ENCODE data around the gene SYCE3.

The SYCE3 gene

DNA sequence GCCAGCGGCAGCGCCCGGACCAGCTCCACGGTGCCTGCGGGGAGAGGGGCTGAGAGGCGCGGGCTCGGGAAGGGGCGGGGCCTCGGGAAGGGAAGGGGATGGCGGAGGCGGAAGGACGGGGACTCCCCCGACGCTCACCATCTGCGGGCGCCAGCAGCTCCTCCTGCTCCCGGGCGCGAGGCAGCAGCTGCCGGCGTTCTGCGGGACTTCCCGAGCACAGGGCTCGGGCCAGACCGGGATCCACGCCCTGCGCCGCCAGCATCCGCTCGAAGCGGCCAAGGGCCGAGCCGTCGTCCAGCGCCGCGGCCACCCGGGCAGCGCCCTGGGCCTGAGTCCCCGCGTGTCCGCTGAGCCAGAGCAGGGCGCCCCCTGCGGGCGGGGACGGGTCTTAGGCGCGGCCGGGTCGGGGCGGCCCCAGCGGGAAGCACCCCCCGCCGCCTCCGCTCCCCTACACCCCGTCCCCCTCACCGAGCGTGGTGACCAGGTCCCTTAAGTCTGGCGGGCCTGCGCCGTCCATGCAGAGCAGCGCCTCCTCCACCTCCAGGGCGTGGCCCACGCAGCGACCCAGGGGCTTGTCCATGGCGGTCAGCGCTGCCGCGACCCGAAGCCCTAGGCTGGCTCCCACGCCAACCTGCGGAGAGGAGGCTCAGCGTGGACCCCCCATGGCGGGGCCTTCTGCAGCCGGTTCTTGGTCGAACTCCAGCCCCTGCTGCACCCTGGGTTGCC lies 36.4 kb downstream of the SYCE3 start (continued):
- TF ChIP-seq ZNF596 (tag by site-specific recombination; IDR thresholded peaks at IDR 0.05), result no peak
- no peak for TF ChIP-seq ZNF623 (tag by site-specific recombination; IDR thresholded peaks at IDR 0.05)
- TF ChIP-seq REPIN1 (tag by site-specific recombination; IDR thresholded peaks at IDR 0.05; ENCODE audit: low read depth), result no peak
- no peak for TF ChIP-seq ZNF10 (tag by site-specific recombination; IDR thresholded peaks at IDR 0.05)
- no peak for TF ChIP-seq ZNF266 (tag by site-specific recombination; IDR thresholded peaks at IDR 0.05; ENCODE audit: low read depth)
- no peak for TF ChIP-seq ZNF184 (tag by site-specific recombination; IDR thresholded peaks at IDR 0.05)
- TF ChIP-seq, protein P1, sequence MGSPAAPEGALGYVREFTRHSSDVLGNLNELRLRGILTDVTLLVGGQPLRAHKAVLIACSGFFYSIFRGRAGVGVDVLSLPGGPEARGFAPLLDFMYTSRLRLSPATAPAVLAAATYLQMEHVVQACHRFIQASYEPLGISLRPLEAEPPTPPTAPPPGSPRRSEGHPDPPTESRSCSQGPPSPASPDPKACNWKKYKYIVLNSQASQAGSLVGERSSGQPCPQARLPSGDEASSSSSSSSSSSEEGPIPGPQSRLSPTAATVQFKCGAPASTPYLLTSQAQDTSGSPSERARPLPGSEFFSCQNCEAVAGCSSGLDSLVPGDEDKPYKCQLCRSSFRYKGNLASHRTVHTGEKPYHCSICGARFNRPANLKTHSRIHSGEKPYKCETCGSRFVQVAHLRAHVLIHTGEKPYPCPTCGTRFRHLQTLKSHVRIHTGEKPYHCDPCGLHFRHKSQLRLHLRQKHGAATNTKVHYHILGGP (tag by site-specific recombination; IDR thresholded peaks at IDR 0.05), result no peak
- TF ChIP-seq ZNF366 (tag by site-specific recombination; conservative IDR thresholded peaks at IDR 0.05), result no peak
- TF ChIP-seq ZNF404 (tag by site-specific recombination; IDR thresholded peaks at IDR 0.05), result no peak
- no peak for TF ChIP-seq SCRT2 (tag by site-specific recombination; IDR thresholded peaks at IDR 0.05)
- TF ChIP-seq ZNF16 (tag by site-specific recombination; IDR thresholded peaks at IDR 0.05; ENCODE audit: low read depth), result no peak
- TF ChIP-seq ZSCAN30 (tag by site-specific recombination; IDR thresholded peaks at IDR 0.05), result peak; percentile 46
- TF ChIP-seq OSR2 (tag by site-specific recombination; IDR thresholded peaks at IDR 0.05), result peak; percentile 21; the same call in 1 of the 2 replicates
- TF ChIP-seq ZNF121 (tag by site-specific recombination; IDR thresholded peaks at IDR 0.05), result no peak
- 0 out of 2 replicates have a peak, but pooled peaks have one; percentile 37 for TF ChIP-seq HOXC10 (CRISPR knock-in tag; IDR thresholded peaks at IDR 0.05)
- no peak for TF ChIP-seq ZNF426 (tag by site-specific recombination; IDR thresholded peaks at IDR 0.05)
- no peak for TF ChIP-seq ZNF600 (tag by site-specific recombination; IDR thresholded peaks at IDR 0.05)
- TF ChIP-seq ZNF239 (tag by site-specific recombination; IDR thresholded peaks at IDR 0.05), result no peak
- TF ChIP-seq, protein P2, sequence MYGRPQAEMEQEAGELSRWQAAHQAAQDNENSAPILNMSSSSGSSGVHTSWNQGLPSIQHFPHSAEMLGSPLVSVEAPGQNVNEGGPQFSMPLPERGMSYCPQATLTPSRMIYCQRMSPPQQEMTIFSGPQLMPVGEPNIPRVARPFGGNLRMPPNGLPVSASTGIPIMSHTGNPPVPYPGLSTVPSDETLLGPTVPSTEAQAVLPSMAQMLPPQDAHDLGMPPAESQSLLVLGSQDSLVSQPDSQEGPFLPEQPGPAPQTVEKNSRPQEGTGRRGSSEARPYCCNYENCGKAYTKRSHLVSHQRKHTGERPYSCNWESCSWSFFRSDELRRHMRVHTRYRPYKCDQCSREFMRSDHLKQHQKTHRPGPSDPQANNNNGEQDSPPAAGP (tag by site-specific recombination; IDR thresholded peaks at IDR 0.05), result no peak
- TF ChIP-seq ZNF24 (tag by site-specific recombination; IDR thresholded peaks at IDR 0.05), result no peak
- TF ChIP-seq, protein P3, sequence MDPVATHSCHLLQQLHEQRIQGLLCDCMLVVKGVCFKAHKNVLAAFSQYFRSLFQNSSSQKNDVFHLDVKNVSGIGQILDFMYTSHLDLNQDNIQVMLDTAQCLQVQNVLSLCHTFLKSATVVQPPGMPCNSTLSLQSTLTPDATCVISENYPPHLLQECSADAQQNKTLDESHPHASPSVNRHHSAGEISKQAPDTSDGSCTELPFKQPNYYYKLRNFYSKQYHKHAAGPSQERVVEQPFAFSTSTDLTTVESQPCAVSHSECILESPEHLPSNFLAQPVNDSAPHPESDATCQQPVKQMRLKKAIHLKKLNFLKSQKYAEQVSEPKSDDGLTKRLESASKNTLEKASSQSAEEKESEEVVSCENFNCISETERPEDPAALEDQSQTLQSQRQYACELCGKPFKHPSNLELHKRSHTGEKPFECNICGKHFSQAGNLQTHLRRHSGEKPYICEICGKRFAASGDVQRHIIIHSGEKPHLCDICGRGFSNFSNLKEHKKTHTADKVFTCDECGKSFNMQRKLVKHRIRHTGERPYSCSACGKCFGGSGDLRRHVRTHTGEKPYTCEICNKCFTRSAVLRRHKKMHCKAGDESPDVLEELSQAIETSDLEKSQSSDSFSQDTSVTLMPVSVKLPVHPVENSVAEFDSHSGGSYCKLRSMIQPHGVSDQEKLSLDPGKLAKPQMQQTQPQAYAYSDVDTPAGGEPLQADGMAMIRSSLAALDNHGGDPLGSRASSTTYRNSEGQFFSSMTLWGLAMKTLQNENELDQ (tag by site-specific recombination; IDR thresholded peaks at IDR 0.05; ENCODE audit: low read depth), result no peak
- no peak for TF ChIP-seq ZNF571 (tag by site-specific recombination; IDR thresholded peaks at IDR 0.05)
- no peak for TF ChIP-seq ZNF510 (tag by site-specific recombination; IDR thresholded peaks at IDR 0.05; ENCODE audit: insufficient replicate concordance)
- TF ChIP-seq, protein P4, sequence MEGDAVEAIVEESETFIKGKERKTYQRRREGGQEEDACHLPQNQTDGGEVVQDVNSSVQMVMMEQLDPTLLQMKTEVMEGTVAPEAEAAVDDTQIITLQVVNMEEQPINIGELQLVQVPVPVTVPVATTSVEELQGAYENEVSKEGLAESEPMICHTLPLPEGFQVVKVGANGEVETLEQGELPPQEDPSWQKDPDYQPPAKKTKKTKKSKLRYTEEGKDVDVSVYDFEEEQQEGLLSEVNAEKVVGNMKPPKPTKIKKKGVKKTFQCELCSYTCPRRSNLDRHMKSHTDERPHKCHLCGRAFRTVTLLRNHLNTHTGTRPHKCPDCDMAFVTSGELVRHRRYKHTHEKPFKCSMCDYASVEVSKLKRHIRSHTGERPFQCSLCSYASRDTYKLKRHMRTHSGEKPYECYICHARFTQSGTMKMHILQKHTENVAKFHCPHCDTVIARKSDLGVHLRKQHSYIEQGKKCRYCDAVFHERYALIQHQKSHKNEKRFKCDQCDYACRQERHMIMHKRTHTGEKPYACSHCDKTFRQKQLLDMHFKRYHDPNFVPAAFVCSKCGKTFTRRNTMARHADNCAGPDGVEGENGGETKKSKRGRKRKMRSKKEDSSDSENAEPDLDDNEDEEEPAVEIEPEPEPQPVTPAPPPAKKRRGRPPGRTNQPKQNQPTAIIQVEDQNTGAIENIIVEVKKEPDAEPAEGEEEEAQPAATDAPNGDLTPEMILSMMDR (tag by site-specific recombination; IDR thresholded peaks at IDR 0.05), result peak; percentile 21; the same call in 1 of the 2 replicates
- TF ChIP-seq ZNF544 (tag by site-specific recombination; IDR thresholded peaks at IDR 0.05), result no peak
- TF ChIP-seq, protein P5, sequence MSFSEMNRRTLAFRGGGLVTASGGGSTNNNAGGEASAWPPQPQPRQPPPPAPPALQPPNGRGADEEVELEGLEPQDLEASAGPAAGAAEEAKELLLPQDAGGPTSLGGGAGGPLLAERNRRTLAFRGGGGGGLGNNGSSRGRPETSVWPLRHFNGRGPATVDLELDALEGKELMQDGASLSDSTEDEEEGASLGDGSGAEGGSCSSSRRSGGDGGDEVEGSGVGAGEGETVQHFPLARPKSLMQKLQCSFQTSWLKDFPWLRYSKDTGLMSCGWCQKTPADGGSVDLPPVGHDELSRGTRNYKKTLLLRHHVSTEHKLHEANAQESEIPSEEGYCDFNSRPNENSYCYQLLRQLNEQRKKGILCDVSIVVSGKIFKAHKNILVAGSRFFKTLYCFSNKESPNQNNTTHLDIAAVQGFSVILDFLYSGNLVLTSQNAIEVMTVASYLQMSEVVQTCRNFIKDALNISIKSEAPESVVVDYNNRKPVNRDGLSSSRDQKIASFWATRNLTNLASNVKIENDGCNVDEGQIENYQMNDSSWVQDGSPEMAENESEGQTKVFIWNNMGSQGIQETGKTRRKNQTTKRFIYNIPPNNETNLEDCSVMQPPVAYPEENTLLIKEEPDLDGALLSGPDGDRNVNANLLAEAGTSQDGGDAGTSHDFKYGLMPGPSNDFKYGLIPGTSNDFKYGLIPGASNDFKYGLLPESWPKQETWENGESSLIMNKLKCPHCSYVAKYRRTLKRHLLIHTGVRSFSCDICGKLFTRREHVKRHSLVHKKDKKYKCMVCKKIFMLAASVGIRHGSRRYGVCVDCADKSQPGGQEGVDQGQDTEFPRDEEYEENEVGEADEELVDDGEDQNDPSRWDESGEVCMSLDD (tag by site-specific recombination; IDR thresholded peaks at IDR 0.05), result no peak
- TF ChIP-seq, protein P6, sequence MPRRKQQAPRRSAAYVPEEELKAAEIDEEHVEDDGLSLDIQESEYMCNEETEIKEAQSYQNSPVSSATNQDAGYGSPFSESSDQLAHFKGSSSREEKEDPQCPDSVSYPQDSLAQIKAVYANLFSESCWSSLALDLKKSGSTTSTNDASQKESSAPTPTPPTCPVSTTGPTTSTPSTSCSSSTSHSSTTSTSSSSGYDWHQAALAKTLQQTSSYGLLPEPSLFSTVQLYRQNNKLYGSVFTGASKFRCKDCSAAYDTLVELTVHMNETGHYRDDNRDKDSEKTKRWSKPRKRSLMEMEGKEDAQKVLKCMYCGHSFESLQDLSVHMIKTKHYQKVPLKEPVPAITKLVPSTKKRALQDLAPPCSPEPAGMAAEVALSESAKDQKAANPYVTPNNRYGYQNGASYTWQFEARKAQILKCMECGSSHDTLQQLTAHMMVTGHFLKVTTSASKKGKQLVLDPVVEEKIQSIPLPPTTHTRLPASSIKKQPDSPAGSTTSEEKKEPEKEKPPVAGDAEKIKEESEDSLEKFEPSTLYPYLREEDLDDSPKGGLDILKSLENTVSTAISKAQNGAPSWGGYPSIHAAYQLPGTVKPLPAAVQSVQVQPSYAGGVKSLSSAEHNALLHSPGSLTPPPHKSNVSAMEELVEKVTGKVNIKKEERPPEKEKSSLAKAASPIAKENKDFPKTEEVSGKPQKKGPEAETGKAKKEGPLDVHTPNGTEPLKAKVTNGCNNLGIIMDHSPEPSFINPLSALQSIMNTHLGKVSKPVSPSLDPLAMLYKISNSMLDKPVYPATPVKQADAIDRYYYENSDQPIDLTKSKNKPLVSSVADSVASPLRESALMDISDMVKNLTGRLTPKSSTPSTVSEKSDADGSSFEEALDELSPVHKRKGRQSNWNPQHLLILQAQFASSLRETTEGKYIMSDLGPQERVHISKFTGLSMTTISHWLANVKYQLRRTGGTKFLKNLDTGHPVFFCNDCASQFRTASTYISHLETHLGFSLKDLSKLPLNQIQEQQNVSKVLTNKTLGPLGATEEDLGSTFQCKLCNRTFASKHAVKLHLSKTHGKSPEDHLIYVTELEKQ (tag by site-specific recombination; IDR thresholded peaks at IDR 0.05; ENCODE audit: borderline replicate concordance), result no peak
- TF ChIP-seq KLF10 (tag by site-specific recombination; IDR thresholded peaks at IDR 0.05), result 0 out of 2 replicates have a peak, but pooled peaks have one; percentile 26
